ENCODE measurements around the gene ISG20.

- TF ChIP-seq CTCF (IDR thresholded peaks at IDR 0.05) (no peak), POLR2A (IDR thresholded peaks at IDR 0.05) (no peak)
These were observed 66.3 kb downstream of the ISG20 start for GRCh38 chr15:88704791-88705768.

Data from thyroid gland (tissue), 4 donors.